ENCODE measurements around the gene NDUFA13.

NDUFA13 gene

DNA sequence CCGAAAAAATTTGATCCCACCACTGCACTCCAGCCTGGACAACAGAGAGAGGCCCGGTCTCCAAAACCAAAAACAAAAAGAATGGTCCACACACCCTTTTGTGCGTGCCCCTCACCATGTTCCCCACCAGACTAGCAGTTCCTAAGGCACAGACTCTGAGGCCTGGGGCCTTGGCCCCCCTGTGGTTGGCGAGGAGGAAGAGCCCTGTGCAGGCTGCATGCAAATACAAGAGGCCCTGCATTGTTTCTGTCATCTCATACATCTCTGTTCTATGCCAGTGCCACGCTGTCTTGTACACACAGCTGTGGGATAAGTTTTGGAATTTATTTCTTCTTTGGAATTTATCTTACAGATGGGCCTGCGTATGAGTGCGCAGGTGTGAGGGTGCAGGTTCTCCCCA is 8.0 kb downstream of the NDUFA13 start:
- H3K27me3 ChIP-seq, result no peaks in the 10 kb centered on the region
- H3K4me1 ChIP-seq, result peaks cover 72% of the 10 kb centered on the region
- H3K9ac ChIP-seq, result peak overlapping the region; percentile 61
- TF ChIP-seq Cebpa-rat (IDR thresholded peaks at IDR 0.05), result no peak
- no peaks in the 10 kb centered on the region for H3K9me3 ChIP-seq
- H3K4me3 ChIP-seq, result no peak overlapping the region
- H3K27ac ChIP-seq, result peak overlapping the region; percentile 64
- peak overlapping the region; percentile 89 for H3K4me2 ChIP-seq
- peaks cover 67% of the 10 kb centered on the region for H3K36me3 ChIP-seq
- H4K20me1 ChIP-seq, result peaks cover 66% of the 10 kb centered on the region

DNA sequence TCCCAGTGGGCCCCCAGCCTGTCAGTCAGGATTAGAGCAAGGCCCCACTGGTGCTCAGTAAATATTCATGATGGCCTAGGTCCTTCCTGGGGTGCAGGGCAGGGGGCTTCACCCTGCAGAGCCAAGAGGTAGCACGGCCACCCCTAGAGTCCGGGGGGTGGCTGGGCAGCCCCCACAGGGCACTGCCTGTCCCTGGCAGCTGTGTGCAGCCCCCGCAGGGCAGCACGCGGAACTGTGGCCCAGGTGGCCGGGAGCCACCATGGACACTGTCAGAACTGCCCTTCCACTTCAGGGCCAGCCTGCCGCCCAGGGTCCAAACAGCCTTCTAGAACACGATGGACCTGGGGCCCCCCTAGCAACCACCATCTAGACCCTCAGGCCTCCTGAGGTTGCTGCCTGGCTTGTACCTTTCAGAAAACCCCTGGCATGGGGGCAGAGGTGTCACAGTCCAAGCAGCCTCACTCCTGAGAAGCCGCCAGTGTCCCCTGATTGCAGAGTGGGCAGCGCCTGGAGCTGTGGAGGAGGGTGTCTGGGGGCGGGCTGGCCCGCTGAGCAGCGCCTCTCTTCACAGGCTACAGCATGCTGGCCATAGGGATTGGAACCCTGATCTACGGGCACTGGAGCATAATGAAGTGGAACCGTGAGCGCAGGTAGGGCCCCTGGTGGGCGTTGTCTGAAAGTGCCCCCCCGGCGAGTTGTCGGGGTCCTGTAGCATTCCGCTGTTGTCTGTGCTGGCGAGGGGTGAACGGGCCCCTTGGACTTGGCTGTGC is 9.8 kb downstream of the NDUFA13 start:
- H3K4me3 ChIP-seq, result no peak overlapping the region
- H3K27ac ChIP-seq, result peak overlapping the region; percentile 85
- peaks cover 60% of the 10 kb centered on the region for H3K36me3 ChIP-seq
- no peaks in the 10 kb centered on the region for H3K9me3 ChIP-seq
- peaks cover 48% of the 10 kb centered on the region for H4K20me1 ChIP-seq
- H3K27me3 ChIP-seq, result no peaks in the 10 kb centered on the region
- peak overlapping the region; percentile 89 for H3K4me2 ChIP-seq
- peak overlapping the region; percentile 75 for H3K9ac ChIP-seq
- peaks cover 82% of the 10 kb centered on the region for H3K4me1 ChIP-seq
- no peak for TF ChIP-seq Cebpa-rat (IDR thresholded peaks at IDR 0.05)

DNA sequence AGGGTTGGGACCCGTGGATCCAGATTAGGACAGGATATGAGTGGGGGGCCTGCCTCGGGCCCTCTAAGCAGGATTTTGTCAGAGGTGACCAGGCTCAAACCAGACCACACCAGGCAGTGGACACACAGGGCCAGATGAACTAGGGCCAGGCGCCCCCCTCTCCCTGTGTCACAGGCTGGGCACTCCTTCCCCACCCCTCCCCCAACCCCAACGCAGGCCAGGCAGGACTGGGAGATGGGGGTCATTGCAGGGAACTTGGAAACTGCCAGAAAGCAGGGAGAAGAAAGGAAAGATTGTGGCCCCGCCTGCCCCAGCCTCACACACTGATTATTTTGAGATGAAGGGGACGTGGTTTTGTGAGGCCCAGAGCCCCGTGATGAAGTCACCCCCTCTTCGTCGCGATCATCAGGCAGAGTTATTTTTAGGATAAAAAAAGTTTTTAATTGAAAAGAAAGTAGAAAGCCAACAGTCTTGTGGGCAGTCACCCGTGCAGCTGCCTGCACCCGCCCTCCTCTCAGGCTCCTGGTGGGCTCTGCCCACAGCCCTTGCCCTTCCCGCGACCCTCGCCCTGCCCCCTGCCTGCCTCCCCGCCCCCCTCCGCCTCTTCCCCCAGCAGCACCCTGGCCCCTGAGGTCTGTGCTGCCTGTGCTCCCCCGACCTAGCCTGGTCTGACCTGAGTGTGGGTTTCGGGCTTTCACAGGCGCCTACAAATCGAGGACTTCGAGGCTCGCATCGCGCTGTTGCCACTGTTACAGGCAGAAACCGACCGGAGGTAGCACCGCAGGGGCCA is 10.8 kb downstream of the NDUFA13 start:
- H3K4me2 ChIP-seq, result peak overlapping the region; percentile 89

DNA sequence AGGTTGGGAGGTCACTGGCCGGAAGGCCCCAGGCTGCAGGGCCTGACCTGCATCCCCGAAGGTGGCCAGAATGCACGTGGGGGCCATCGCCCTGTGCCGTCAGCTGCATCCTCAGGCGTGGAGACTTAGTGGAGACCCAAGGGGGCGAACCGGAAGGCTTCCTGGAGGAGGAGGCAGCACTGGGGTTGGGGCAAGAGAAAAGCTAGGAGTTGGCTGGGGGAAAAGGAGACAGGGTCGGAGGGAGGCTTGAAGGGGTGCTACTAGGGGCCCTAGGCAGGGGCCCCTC is 11.3 kb downstream of the NDUFA13 start:
- H3K9ac ChIP-seq, result peak overlapping the region; percentile 75
- no peak for TF ChIP-seq Cebpa-rat (IDR thresholded peaks at IDR 0.05)
- peak overlapping the region; percentile 39; the same call in 1 of the 2 replicates for H3K4me3 ChIP-seq
- H3K4me2 ChIP-seq, result peak overlapping the region; percentile 89
- no peaks in the 10 kb centered on the region for H3K9me3 ChIP-seq
- peaks cover 83% of the 10 kb centered on the region for H3K4me1 ChIP-seq
- peaks cover 39% of the 10 kb centered on the region for H4K20me1 ChIP-seq
- no peaks in the 10 kb centered on the region for H3K27me3 ChIP-seq
- peaks cover 57% of the 10 kb centered on the region for H3K36me3 ChIP-seq
- H3K27ac ChIP-seq, result peak overlapping the region; percentile 85

More for the DNA sequence above, 10.8 kb downstream of the NDUFA13 start:
- H3K9me3 ChIP-seq, result no peaks in the 10 kb centered on the region
- peaks cover 82% of the 10 kb centered on the region for H3K4me1 ChIP-seq
- H3K27me3 ChIP-seq, result no peaks in the 10 kb centered on the region
- peaks cover 57% of the 10 kb centered on the region for H3K36me3 ChIP-seq
- peak overlapping the region; percentile 75 for H3K9ac ChIP-seq
- TF ChIP-seq Cebpa-rat (IDR thresholded peaks at IDR 0.05), result no peak
- peak overlapping the region; percentile 85 for H3K27ac ChIP-seq
- peak overlapping the region; percentile 39; the same call in 1 of the 2 replicates for H3K4me3 ChIP-seq
- peaks cover 44% of the 10 kb centered on the region for H4K20me1 ChIP-seq

DNA sequence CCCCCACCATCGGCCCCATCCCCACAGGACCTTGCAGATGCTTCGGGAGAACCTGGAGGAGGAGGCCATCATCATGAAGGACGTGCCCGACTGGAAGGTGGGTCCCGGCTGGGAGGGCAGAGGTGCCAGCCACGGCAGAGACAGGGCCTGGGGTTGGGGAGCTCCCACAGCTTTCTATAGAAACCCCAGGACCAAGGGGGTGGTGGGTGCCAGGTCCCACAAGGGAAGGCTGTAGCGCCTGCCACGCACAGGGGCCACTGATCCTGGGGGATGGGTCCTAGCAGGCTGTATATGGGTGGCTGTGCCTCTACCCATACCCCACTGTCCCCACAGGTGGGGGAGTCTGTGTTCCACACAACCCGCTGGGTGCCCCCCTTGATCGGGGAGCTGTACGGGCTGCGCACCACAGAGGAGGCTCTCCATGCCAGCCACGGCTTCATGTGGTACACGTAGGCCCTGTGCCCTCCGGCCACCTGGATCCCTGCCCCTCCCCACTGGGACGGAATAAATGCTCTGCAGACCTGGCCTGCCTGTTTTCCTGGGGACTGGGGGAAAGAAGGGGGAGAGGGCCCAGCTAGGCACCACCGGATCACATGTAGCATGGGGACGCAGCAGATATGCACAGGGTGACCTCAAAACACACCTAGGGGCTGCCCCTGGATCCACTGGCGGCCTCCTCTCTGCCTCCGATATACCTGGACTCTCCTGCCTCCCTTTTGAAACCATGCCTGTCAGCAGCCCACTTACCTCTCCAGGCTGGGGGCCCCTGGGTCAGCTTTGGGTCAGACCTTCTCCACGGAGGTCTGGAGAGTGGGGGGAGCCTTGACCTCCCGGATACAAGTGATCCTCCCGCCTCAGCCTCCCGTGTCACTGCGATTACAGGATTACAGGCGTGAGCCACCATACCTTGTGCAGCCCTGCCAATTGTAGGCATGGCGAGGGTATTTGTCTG is 11.9 kb downstream of the NDUFA13 start:
- H3K9ac ChIP-seq, result peak overlapping the region; percentile 75; the same call in 1 of the 2 replicates
- no peaks in the 10 kb centered on the region for H3K27me3 ChIP-seq
- H3K4me1 ChIP-seq, result peaks cover 83% of the 10 kb centered on the region
- H4K20me1 ChIP-seq, result peaks cover 33% of the 10 kb centered on the region
- H3K36me3 ChIP-seq, result peaks cover 53% of the 10 kb centered on the region
- H3K9me3 ChIP-seq, result no peaks in the 10 kb centered on the region
- peak overlapping the region; percentile 39; the same call in 1 of the 2 replicates for H3K4me3 ChIP-seq
- H3K27ac ChIP-seq, result peak overlapping the region; percentile 85
- TF ChIP-seq Cebpa-rat (IDR thresholded peaks at IDR 0.05), result no peak
- H3K4me2 ChIP-seq, result peak overlapping the region; percentile 89

DNA sequence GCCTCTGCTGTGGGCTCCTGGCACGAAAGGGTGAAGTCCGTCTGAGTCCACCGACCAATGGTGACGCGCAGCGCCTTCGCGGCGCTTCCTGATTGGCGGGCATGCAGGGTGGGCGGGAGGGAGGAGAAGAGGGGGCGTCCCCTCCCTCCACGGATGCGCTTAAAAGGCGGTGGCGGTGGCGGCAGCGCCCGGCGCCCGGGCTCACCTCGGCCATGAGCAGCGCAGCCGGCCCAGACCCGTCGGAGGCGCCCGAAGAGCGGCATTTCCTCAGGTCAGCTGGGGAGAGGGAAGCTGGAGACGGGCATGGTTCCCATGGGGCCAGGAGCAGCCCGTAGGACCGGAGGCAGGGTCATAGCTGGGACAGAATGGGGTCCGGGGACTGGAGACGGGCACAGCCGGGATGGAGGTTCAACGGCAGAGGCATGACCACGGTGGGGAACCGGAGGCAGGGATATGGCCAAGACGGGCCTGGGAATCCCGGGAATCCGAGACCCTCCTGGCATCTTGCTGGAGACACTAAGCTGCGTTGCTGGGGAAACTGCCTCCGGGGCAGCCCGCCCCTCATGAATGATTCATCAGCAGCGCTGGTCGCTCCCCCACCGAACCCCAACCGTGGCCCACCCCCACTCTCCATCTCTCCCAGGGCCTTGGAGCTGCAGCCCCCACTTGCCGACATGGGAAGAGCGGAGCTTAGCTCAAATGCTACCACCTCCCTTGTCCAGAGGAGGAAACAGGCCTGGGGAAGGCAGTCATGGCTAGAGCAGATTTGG is 12.9 kb downstream of the NDUFA13 start, which contains the start of gene YJEFN3:
Gene YJEFN3 (plus strand): TSS at position 191 of the 770 bp plus-strand sequence. CDS start 22 bp downstream, at position 213.
- no peak for TF ChIP-seq Cebpa-rat (IDR thresholded peaks at IDR 0.05)
- peak within 1 kb of the TSS; percentile 89 for H3K4me2 ChIP-seq
- peak within 1 kb of the TSS; percentile 75; the same call in 1 of the 2 replicates for H3K9ac ChIP-seq
- peaks cover 23% of the 10 kb centered on the region for H4K20me1 ChIP-seq
- H3K36me3 ChIP-seq, result peaks cover 46% of the 10 kb centered on the region
- peaks cover 83% of the 10 kb centered on the region for H3K4me1 ChIP-seq
- peak within 1 kb of the TSS; percentile 39; the same call in 1 of the 2 replicates for H3K4me3 ChIP-seq
- H3K9me3 ChIP-seq, result no peaks in the 10 kb centered on the region
- H3K27me3 ChIP-seq, result no peaks in the 10 kb centered on the region
- peak within 1 kb of the TSS; percentile 85 for H3K27ac ChIP-seq

DNA sequence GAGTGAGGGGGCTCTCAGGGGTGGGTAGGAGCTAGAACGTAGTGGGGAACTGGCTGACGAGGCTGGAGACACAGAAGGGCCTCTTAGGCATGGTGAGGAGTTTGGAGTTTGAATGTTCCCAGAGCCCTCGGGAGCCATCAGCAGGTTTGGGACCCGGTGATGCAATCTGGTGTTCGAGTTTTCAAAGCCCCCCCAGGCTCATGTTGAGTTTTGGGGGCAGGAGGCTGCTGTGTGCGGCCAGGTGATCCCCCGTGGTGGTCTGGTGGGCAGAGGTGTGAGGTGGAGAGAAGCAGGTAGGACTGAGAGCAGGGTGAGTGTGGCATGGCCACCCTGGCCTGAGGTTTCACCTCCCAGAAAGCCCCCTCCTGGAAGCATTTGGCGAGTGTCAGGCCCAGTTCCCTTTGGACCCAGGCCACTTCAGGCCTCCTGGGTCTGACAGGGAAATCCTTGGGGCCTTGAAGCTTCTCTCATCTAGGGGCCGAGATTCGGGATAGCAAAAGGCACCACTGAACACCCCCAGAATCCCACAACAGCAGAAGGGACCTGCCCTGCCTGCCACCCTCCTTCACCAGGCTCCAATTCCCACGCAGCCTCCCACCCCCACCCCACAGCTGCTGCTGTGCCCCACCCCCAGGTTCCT is 13.9 kb downstream of the NDUFA13 start:
- Histone ChIP-seq H4K20me1 (peaks cover 13% of the 10 kb centered on the region), H3K27me3 (no peaks in the 10 kb centered on the region), H3K4me3 (no peak overlapping the region), H3K4me1 (peaks cover 77% of the 10 kb centered on the region), H3K36me3 (peaks cover 43% of the 10 kb centered on the region), H3K27ac (peak overlapping the region; percentile 55; the same call in 1 of the 2 replicates), H3K9me3 (no peaks in the 10 kb centered on the region), H3K4me2 (peak overlapping the region; percentile 32; the same call in 1 of the 2 replicates), H3K9ac (no peak overlapping the region)
- no peak for TF ChIP-seq Cebpa-rat (IDR thresholded peaks at IDR 0.05)

DNA sequence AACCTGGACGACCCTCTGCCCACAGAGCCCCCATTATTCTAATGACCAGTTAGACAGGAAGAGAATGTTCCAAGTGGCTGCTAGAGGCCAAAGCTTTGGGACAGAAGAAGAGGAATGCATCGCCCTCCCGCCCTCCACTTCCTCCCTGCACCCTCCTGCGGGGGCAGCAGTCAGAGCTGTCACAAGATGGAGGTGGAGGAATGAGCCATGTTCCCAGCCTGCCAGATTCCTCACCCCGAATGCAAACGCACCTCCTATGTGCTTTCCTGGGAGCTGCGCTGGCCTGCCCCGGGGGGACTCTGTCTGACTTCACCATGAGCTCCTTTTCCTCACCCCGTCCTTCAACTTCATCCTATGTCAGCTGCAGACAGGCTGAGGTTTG is 14.4 kb downstream of the NDUFA13 start:
- peaks cover 72% of the 10 kb centered on the region for H3K4me1 ChIP-seq
- H3K9me3 ChIP-seq, result no peaks in the 10 kb centered on the region
- H3K4me2 ChIP-seq, result no peak overlapping the region; the same call in 1 of the 2 replicates
- peaks cover 48% of the 10 kb centered on the region for H3K36me3 ChIP-seq
- TF ChIP-seq Cebpa-rat (IDR thresholded peaks at IDR 0.05), result no peak
- no peak overlapping the region for H3K9ac ChIP-seq
- H3K27me3 ChIP-seq, result no peaks in the 10 kb centered on the region
- H3K4me3 ChIP-seq, result no peak overlapping the region
- H3K27ac ChIP-seq, result no peak overlapping the region
- H4K20me1 ChIP-seq, result peaks cover 8% of the 10 kb centered on the region
